ENCODE data around the gene PRXL2A.

- TF ChIP-seq POLR2A (IDR thresholded peaks at IDR 0.05; ENCODE audit: low read depth, low read length), result no peak
- no peak for TF ChIP-seq CHD2 (IDR thresholded peaks at IDR 0.05; ENCODE audit: borderline replicate concordance, low read depth, low read length)
- no peak for TF ChIP-seq NFIC (IDR thresholded peaks at IDR 0.05; ENCODE audit: low read depth, low read length)
- no peak for TF ChIP-seq CTCF (IDR thresholded peaks at IDR 0.05 in 2 of 3, conservative IDR thresholded peaks at IDR 0.05 in 1 of 3; ENCODE audit: control insufficient read depth in 2 of 3, extremely low read depth in 1 of 3, insufficient read depth in 1 of 3, low read depth in 3 of 3, low read length in 3 of 3)
- TF ChIP-seq SMC3 (IDR thresholded peaks at IDR 0.05; ENCODE audit: borderline replicate concordance, low read length), result no peak
- TF ChIP-seq SMARCA5 (IDR thresholded peaks at IDR 0.05), result no peak
Measured at GRCh38 chr10:80476685-80477084, 68.3 kb downstream of the PRXL2A start.

Data from GM12878 (cell line).